Activated T-cell treated with anti-CD3 and anti-CD28 coated beads for 48 hours (primary cell): ENCODE results near the gene PRSS50.
A peak's percentile ranks its signal among the peaks of the same experiment; 100 is the strongest.
"Not testable (repeated sequence)": the region's sequence is repeated elsewhere in the genome, so short reads cannot be mapped to it uniquely, and the experiment has no call there.

Source experiments
- DNase-seq: peaks from one replicate; pipeline ENCODE4 v3.0.0-alpha.2; 2020; ENCODE audit warnings: low read depth

PRSS50 gene

DNA sequence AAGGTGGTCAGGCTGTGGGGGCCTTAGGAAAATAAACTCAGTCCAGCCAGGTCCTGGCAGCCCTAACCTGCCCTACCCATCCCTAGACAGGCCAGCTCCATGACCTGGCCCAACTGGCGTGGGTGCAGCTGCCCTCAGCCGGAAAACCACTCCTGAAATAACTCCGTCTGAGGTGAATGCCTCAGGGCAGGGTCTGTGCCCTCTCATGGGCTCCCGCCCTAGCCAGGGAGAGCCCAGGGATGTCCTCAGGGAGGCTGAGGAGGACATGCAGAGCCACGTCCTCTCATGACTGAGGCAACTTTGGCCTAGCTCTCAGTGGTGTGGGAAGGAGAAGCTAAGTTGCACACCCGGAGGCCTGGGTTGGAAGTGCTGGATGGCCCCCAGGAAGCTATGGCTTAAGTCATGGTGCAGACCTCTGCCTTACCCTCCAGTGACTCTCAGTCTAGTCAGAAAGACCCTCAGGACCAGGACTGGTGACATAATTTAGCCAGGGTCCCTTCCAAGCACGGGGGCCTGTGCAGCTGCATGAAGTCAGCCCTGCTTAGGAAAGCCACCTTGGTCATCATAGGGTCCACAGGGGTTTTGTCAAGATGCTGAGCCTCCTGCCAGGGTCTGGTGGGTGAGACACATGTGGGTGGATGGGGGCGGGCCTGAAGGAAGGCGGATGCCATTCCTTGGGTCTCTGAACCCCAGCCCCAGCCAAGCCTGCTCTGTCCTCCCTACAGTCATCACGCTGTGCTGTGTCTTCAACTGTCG is 9.1 kb downstream of the PRSS50 start:
- no peak for DNase-seq

DNA sequence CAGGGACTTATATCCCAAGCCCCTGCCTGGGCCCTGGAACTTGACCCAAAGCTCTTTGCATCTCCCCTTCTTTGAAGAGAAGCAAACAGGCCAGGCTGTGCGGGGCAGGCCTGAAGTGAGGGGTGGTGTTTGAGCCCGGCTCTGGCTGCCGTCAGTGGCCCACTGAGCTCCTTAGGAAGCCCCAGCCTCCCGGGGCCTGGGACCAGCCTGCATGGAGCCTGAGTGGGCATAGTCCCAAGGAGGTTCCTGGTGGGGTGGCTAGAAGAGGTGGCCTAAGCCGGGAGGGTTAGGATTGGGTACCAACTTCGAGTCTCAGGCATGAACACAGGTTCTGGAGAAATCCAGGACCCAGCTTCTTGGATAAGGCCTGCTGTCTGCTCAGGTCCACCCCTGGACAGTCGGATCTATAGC is 10.1 kb downstream of the PRSS50 start:
- no peak for DNase-seq

DNA sequence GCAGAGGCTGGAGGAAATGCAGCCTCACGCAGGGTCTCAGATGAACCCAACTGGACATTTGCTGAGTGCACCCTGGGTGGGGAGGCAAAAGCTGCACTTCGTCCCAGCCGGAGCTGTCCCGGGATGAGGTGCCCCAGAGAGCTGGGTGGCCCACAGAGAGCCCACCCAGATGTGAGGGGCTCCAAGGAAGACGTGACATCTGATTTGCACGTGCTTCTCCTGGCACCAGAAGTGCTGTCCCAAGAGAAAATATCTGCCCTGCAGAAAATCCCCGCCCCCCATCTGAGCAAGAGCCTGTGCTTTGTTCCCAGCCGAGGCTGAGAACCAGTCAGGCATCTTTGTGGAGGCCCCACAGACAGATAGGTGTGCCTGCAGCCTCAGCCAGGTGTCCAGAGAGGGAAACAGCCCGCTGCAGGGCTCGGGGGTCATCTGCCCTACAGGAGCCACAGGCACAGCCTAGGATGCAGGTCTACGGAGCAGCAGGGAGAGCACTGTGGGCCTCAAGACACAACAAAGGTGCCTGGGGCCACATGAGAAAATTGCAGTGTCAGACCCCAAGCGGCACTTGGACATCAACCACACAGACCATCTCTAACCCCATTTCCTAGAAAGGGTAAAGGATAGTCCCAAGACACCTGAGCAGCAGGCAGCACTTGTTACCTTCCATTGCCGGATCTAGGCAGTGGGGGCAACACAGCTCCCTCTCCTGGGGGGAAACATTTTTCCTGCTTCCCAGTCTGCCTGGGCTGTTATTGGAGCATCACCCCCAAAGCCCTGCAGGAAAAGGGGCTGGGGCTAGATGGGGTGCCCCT is 10.7 kb downstream of the PRSS50 start:
- no peak for DNase-seq

DNA sequence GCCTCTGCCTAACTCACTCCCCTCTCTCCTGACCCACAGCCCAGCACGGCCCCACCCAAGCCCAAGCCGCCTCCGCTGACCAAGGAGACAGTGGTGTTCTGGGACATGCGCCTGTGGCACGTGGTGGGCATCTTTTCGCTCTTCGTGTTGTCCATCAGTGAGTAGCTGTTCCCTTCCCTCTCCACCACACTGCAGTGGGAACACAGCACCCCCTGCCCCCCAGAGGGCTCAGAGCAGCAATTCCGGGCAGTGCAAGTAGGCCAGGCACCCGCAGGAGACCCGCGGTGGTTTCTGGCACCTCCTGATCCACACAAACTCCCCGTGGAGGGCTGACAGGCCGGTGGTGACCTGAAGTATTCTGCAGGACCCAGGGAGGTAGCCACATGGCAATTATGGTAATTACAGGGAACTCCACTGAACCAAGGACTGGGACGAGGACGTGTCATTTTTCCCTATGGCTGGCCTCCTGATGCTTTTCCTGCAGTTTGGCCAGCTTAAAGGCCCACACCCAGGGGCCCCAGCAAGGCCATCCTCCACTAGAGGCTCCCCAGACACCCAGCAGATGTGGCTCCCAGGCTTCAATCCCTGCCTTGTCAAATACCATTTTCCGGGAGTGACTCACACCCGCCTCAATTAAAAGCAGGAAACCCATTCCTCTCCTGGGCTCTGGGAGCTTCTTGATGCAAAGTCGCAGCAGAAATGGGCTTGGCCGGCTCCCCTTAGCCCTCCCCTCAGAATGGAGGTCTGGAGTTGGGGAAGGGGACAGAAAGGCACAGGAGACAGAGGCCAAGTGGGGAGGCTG is 11.7 kb downstream of the PRSS50 start:
- DNase-seq = no peak

DNA sequence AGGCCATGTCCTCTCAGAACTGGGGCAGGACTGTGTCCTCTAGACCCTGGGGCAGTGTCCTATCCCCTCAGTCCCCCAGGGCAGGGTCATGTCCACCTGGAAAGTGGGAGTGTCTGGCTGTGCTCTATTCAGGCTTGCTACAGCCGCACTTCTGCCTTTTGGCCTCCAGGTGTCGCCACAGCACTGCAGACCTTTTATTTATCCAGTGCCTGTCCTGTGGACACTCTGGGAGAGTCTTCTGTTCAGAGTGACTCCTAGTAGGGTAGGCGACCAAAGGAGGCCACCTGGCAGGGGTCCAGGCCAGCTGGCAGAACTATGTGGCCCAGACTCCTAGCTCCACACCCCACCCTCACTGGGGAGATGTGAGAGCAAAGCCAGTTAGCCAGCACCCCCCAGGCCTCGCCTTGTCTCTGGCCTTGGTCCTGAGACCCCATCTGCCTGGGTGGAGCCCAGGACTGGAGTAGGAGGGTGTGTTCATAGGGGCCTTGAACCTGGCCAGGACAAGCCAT is 12.6 kb downstream of the PRSS50 start:
- DNase-seq = peak; percentile 53

DNA sequence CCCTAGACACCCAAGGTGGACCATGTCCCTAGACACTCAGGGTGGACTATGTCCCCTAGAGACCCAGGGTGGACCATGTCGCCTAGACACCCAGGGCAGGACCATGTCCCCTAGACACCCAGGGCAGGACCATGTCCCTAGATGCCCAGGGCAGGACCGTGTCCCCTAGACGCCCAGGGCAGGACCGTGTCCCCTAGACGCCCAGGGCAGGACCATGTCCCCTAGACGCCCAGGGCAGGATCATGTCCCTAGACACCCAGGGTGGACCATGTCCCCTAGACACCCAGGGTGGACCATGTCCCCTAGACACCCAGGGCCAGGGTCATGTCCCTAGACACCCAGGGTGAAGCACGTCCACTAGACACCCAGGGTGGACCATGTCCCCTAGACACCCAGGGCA is 13.3 kb downstream of the PRSS50 start:
- DNase-seq = not testable (repeated sequence)

DNA sequence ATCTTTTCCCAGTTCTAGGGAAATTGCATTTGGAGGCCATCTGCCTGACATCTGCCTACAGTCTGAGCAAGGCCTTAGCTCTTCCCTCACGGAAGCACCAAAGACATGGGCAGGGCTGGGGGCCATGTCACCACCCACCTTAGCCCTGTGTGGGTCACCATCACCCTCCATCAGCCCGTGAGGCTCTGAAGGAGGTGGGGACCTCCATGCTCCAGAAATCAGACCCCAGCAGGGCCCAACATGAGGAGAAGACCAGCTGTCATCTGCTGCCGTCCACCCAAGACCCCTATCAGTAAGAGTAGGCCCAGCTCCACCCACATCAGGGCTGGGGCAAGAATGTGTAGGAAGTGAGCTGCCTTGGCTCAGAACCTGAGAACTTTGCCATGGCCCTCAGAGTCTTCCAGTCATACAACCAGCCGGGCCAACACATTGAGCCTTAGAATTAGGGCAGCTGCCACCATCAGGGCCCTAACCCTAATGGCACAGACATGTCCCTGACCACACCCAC is 14.6 kb downstream of the PRSS50 start:
- no peak for DNase-seq

DNA sequence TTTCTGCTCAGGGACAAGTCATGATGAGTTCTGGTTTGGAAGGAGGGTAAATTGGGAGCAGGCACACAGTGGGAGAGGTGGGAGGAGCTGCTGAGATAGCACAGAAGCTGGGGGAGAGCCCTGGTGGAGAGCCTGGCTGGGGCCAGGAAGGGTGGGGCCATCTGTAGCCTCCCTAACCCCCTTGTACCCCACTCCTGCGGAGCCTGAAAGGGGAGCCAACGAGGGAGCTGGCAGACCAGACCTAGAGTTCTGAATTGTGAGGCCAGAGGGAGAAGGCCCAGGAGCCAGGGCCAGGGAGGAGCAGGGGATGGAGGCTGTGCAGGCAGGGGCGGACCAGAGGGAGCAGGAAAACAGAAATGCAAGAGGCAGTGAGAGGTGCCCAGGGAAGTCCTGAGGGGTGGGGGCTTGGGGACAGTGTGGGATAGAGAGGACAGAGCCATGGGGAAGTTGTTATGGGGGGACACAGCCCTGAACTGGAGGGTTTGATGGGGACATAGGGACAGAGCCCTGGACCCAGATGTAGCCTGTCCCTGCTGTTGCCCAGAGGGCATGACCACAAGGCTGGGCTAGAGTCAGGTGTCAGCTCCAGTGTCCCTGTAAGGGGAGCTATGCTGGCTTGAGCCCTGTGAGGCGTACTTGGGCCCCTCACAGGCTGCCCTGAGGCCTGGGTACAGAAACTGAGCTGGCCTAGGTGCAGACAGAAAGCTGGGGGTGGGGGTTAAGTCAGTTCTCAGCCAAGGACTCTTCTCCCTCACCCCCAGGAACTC is 15.2 kb downstream of the PRSS50 start:
- DNase-seq = no peak

DNA sequence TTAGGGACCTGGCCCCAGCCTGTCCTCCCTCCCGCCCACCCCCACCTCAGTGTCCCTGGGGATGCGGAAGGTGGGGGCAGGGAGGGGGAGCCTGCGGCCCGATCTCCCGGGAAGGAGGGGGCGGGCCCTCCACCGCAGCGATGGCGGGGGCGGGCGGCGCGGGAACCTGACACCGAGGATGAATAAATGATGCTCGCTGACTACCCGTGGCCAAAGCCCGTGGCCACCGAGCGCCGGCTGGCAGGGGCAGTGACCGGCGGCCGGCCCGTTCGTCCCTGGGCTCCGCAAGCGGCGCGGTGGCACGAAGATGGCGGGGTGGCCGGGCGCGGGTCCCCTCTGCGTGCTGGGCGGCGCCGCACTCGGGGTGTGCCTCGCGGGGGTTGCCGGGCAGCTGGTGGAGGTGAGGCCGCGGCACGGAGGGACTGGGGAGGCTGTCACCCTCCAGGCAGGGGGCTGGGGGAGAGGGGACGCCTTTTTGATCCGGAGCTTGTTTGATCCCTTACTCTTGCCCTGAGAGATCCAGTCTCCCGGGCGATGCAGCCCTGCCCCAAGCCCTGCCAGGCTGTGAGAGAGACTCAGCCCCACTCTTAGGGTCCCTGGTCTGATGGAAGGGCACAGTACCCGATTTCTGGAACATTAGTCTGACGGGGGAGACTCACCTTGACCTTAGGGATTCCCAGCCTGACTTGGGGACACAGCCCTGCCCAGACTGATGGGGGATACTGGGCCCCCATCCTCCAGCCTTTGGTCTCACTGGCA is 16.3 kb downstream of the PRSS50 start, which contains the start of gene TMIE:
TMIE (plus strand) TSS at position 212 of the 759 bp plus-strand sequence; CDS start at position 308, 96 bp downstream.
- DNase-seq = no peak

DNA sequence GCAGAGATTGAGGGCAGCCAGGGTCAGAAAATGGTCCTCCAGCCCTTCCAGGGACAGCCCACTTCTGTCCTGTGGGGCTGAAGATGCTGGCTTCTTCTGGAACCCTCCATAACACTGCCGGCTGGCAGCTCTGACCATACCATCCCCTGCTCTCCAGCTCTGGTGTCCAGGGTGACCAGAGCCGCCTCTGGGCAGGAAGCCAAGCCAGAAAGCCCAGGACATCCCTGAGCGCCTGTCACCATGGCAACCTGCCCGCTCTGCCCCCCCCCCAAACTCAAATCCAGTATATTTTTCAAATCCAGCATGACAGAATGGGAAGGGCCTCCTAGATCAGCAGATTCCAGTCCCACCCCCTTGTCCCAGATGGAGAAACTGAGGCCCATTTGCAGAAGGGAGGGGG is 16.9 kb downstream of the PRSS50 start:
- DNase-seq = no peak

DNA sequence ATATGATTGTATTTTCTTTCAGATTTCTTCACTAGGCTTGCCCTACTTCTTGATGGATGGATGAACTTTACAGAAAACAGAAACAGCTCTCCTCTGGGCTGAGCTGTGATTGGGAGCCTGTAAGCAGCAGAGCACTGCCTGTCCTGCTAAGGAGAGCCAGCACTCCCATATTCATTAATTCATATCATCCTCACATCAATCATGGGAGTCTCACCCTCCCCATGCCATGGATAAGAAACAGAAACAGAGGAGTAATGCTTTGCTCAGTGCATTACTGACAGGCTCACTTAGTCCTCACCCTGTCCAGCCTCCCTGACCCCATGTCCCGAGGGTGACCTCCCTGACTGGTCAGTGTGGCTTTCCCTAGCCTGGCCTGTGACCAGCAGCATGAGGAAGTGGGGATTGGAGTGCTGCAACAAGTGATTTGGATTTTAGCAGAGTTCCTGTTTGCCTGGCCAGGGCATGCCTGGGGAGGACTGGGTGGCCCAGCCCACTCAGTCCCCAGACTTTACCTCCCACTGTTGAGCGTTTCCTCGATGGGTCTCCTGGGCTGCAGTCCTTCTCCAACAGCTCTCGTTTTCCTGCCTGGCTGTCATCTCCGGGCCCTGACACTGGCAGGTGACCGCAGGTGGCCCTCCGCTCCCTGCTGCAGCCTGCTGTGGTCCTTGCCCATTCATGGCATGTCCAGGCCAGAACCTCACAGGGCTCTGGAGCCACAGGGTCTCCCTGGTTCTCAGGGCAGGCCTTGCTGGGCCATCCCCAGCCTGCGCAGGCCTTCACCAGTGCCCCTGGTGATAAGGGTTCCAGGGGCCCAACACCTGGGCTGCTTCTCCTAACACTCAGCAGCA is 17.8 kb downstream of the PRSS50 start:
- no peak for DNase-seq

DNA sequence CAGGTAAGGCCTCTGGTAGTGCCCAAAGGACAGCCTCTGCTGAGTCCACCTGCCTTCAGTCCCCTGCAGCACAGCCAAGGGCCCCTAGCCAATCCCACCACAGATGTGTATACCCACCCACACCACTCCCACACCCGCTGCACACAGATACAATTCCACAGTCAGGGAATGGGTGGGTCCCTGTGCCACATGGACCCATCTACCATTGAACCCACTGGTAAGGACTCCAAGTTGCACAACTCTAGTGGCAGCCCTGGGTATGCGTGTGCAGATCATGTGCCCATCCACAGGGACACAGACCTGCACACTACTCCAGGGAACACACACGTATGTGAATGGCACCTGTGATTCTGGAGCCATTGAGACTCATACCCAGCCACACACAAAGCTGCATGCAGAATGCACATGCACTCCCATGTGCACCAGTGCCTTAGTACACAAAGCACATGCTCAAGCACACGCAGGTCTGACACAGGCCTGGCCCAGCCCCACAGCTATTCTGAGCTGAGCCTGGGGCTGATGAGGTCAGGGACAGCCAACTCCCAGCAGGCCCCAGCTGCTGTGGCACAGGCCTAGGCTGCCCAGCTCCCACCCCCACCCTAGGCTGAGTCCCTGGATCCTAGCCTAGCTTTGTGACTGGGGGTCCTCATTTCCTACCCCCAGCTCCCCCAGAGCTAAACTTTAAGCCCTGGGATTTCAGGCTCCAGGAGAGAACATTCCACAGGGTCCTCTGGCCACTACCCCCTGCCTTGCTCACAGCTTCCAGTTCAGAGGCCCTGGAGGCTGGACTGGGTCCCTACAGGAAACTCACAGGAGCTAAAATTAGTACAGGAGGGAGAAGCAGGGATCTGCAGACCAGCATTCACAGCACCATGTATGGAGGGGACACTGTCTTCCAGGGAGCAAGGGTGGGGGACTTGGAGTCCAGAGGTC is 21.4 kb downstream of the PRSS50 start:
- no peak for DNase-seq

DNA sequence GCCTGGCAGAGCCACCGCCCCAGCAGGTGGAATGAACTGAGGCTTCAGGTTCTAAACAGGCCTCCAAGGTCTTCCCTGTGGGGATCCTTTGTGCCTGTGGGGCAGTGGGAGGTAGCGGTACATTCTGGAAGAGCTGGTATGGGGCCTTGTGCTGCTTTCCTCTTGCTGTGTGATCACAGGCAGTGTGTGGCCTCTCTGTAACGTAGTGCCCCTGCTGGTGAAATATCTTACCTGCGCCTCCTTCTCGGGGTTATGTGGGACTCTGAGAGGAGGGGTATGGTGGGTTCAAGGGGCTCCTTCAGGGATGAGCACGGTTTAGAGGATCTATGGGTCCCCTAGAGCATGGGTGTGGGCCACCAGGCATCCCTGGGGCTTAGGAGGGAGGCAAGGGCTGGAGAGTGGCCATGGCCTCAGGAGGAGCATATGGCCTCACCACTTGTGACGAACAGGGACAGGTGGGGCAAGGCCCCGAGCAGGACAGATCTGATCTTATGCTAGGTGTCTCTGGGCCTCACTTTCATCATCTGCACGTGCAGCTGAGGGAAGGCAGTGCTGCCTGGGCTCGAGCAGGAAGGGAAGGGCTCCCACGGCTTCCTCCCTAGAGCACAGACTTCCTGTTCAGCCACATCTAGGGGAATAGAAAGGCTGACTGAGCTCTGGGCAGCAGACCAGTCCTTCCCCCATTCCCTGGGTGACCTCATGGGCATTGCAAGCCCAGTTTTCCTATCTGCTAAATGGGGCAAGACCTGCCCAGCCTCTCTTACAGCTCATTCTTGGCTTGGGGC is 22.3 kb downstream of the PRSS50 start:
- DNase-seq = peak; percentile 37

DNA sequence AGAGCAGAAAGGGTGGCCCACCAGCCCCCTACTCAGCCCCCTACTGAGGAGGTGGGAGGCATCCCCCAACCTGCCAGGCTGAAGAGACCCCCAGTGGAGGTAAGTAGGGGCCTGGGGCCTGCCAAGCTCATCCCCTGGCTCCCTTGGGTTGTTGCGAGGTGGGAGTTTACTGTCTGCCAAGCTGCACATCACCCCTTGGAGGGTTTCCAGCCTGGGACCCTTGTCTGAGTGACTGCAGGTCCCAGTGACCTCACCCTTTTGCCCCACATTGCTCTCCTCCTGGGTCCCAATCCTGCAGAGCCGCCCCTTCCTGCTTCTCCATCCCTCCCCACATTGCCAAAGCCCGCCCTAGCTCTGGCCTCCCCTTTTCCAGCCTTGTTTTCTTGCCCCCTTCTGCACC is 23.1 kb downstream of the PRSS50 start:
- DNase-seq = no peak

DNA sequence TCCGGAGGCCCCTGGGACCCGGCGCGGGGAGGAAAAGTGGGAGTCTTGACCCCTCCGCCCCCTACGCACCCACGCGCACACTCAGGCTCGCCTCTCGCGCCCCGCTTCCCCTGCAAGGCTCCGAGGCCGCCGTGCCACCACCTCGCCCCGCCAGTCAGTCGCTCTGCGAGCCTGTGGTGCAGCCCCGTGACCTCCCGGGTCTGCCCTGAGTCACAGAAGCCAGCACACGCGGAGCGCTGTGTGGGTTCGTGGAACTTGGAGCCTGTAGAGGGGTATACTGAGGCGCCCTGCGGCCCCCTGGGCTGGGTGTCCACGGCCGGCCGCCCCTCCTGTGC is 23.8 kb downstream of the PRSS50 start:
- peak; percentile 34 for DNase-seq

DNA sequence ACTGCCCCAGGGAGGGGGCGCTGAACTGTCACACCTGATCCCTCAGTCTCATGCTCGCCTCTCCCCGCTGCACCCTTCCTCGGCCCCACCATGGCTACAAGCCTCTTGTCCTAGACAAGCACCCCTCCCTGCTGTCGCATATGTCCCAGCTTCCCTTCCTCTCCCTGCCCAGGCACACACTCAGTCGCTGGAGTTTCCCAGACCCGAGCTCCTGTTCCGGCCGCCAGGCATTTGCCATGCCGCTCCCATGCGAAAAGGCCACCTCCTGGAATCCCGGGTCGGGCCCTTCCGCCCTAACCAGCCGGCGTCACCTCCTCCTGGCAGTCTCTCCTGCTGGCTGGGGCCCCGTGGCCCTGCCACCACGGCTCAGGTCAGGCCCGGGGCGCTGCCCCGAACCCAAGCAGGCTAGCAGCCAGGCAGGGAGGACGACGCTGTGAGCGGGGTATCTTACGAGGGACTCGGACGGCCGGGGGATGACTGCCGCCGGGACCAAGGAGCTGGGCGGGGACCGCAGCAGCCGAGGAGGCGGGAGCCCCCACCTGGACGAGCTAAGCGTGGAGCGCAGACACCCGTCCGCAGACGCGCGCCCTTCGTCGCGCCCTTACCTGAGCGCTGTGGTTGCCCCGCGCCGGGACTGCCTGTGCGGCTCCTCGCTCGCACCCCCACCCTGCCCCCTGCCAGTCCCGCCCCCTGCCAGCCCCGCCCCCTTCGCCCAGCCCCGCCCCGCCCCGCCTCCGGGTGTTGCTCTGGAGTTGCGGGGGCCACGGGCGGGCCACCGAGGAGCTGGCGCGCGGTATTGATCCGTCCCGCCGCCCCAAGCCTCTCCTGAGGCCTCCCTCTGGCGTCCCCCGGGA is 24.4 kb downstream of the PRSS50 start, which contains the start of gene ALS2CL:
ALS2CL (minus strand) TSS at position 642 of the 854 bp plus-strand sequence. CDS start 4,239 bp downstream, outside the sequence.
- peak; percentile 55 for DNase-seq

DNA sequence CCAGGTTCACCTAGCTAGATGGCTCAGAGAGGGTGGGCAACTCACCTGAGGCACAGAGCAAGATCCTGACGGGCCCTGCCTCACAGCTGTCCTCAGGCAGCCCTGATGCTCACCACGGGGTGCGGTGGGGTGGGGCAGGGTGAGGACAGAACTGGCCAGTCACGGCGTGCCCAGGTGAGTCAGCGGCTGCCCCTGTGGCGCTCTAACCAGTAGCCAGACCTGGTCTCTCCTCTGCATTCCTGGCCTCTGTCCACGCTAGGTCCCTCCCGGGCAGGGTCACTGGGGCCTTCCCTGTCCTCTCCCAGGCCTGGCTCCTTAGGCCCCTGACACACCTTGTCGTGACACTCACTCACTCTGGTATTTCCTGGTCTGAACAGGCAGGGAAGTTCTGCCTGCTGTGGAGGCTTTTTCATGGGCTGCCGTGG is 25.1 kb downstream of the PRSS50 start:
- no peak for DNase-seq
